BE2C (cell line): ENCODE results near the gene ANKS4B.
"Not testable (repeated sequence)": the region's sequence is repeated elsewhere in the genome, so short reads cannot be mapped to it uniquely, and the experiment has no call there.

ENCODE experiments used
- DNase-seq: peaks from one replicate; pipeline ENCODE4 v3.0.0-alpha.2; 2020
- H3K27me3 ChIP-seq: fragments of 250-450 bp; sonication (Bioruptor Pico); 2 replicates; pipeline ENCODE4 v1.5.1; 2020; ENCODE audit warnings: mild to moderate bottlenecking
- H3K36me3 ChIP-seq: fragments of 250-450 bp; sonication (Bioruptor Pico); 2 replicates; pipeline ENCODE4 v1.5.1; 2020; ENCODE audit warnings: mild to moderate bottlenecking
- H3K4me1 ChIP-seq: fragments of 250-450 bp; sonication (Bioruptor Pico); 2 replicates; pipeline ENCODE4 v1.5.1; 2020
- H3K4me3 ChIP-seq: 2 replicates; pipeline ENCODE4 v1.5.1; 2011; ENCODE audit warnings: low read depth, low read length
- H3K9me3 ChIP-seq: fragments of 250-450 bp; sonication (Bioruptor Pico); 2 replicates; pipeline ENCODE4 v1.5.1; 2020
- TF ChIP-seq, protein P1 (sequence below): IDR thresholded peaks from 2 replicates; pipeline ENCODE4 v1.5.1; 2012; ENCODE audit warnings: mild to moderate bottlenecking, low read depth, low read length

Gene ANKS4B

DNA sequence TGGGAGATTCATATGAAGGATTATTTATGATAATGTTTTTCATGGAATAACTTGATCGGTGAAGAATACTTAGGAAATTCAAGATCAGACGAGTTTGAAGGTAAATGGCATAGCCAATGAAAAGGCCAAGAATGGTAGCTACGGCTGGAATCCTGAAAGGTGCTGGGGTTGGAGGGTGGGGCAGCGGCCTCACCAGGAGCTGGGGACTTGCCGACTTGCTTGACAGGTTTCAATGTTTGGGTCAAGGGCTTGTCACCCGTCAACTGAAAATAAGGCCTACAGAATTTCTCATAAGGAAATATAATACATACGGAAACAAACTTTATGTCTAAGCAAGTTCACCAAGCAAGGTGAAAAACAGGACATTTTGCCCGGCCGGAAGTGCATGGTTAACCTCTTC is 34.7 kb downstream of the ANKS4B start:
- Histone ChIP-seq H3K36me3 (no peaks in the 10 kb centered on the region), H3K9me3 (no peaks in the 10 kb centered on the region), H3K4me1 (no peaks in the 10 kb centered on the region), H3K27me3 (no peaks in the 10 kb centered on the region), H3K4me3 (no peak overlapping the region)
- TF ChIP-seq, protein P1, sequence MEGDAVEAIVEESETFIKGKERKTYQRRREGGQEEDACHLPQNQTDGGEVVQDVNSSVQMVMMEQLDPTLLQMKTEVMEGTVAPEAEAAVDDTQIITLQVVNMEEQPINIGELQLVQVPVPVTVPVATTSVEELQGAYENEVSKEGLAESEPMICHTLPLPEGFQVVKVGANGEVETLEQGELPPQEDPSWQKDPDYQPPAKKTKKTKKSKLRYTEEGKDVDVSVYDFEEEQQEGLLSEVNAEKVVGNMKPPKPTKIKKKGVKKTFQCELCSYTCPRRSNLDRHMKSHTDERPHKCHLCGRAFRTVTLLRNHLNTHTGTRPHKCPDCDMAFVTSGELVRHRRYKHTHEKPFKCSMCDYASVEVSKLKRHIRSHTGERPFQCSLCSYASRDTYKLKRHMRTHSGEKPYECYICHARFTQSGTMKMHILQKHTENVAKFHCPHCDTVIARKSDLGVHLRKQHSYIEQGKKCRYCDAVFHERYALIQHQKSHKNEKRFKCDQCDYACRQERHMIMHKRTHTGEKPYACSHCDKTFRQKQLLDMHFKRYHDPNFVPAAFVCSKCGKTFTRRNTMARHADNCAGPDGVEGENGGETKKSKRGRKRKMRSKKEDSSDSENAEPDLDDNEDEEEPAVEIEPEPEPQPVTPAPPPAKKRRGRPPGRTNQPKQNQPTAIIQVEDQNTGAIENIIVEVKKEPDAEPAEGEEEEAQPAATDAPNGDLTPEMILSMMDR = no peak
- DNase-seq = no peak

DNA sequence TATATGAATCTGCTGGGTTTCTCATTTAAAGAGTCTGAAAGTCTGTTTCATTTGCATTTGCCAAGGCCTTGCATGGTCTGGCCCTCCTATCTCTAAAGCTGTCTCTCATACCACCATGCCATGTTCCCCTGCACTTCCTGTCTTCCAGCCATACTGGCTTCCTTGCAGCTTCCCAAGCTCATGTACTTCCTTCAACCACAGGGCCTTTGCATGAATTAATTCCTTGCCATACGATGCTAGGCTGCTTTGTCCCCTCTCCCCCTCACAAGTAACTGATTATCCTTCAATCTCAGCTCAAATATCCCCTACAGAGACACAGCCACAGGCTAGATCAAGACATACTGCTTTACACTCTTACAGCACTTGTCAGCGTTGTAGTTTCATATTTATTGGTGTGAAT is 38.8 kb downstream of the ANKS4B start:
- no peak overlapping the region for H3K4me3 ChIP-seq
- TF ChIP-seq, protein P1 = no peak
- H3K4me1 ChIP-seq = no peaks in the 10 kb centered on the region
- no peak for DNase-seq
- H3K9me3 ChIP-seq = no peaks in the 10 kb centered on the region
- no peaks in the 10 kb centered on the region for H3K36me3 ChIP-seq
- peaks cover 1% of the 10 kb centered on the region for H3K27me3 ChIP-seq

DNA sequence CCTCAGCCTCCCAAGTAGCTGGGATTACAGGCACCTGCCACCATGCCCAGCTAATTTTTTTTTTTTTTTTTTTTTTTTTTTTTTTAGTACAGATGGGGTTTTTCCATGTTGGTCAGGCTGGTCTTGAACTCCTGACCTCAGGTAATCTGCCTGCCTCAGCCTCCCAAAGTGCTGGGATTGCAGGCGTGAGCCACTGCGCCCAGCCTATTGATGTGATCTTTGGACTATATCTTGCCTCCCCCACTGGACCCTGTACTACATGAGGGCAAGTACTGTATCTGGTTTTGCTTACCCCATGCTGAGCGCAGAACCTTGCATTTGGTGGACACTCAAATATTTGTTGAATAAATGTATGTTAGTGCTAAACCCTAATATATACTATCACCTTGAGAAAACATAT is 39.3 kb downstream of the ANKS4B start:
- DNase-seq, H3K36me3 ChIP-seq, H3K4me3 ChIP-seq, H3K27me3 ChIP-seq, H3K9me3 ChIP-seq, H3K4me1 ChIP-seq: not testable (repeated sequence)

DNA sequence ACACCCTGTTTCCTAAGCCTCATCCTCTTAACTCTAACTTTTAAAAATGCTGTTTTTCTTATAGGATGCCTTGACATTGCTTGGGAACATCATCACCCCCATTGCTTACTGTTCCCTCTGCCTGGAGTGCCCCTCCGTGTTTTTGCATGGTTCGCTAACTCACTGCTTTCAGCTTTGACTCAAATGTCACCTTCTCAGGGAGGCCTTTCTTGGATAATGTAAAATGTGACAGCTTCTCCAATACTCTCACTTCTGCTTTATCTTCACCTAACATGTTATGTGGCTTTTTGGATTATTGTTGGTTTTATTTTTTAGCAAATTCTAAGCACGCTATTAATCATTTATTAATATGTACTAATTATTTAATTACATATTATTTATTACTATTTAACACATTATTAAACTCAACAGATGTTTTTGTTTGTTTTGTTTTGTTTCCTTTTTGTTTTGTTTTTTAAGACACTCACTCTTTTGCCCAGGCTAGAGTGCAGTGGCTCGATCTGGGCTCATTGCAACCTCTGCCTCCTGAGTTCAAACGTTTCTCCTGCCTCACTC is 40.8 kb downstream of the ANKS4B start:
- Histone ChIP-seq H3K4me1 (no peaks in the 10 kb centered on the region), H3K36me3 (no peaks in the 10 kb centered on the region), H3K9me3 (no peaks in the 10 kb centered on the region), H3K27me3 (peaks cover 20% of the 10 kb centered on the region), H3K4me3 (no peak overlapping the region)
- TF ChIP-seq, protein P1 = no peak
- DNase-seq = no peak

DNA sequence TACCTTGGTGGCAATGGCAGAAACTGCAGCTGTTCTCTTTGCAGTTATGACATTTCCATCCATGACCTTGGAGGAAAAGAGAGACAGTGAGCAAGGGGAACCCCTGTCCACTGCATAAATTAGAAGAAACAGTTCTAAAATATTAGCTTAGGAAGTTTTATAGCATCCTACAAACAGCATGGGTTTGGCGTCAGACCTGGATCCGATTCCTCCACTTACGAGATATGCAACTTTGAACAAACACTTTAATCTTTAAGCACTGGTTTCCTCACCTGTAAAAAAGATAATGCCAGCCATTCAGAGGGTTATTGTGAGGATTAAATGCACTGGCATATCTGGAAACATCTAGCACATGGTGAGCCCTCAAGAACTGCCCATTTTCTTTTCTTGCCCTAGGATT is 42.0 kb downstream of the ANKS4B start:
- TF ChIP-seq, protein P1 = no peak
- H3K36me3 ChIP-seq = no peaks in the 10 kb centered on the region
- DNase-seq = no peak
- H3K4me1 ChIP-seq = no peaks in the 10 kb centered on the region
- H3K4me3 ChIP-seq = no peak overlapping the region
- peaks cover 23% of the 10 kb centered on the region for H3K27me3 ChIP-seq
- no peaks in the 10 kb centered on the region for H3K9me3 ChIP-seq

DNA sequence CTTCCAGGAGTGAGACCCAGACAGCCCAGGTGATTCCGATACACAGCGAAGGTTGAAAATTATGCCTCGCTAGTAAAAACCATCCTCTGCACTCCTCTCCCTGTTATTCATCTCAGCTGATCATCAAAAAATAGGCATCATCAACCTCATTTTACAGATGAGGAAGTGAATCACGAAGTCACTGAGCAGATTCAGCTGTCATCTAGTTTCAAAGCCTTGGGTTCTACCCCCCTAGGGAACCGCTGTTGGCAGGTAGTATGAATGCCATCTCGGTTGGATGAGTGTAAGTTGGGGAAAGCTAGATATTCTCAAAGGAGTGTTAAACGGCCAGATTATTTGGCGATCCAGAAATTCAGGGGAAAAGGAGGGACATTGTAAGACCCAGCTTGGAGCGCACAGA is 42.6 kb downstream of the ANKS4B start:
- TF ChIP-seq, protein P1 = no peak
- H3K36me3 ChIP-seq = no peaks in the 10 kb centered on the region
- peaks cover 23% of the 10 kb centered on the region for H3K27me3 ChIP-seq
- no peaks in the 10 kb centered on the region for H3K4me1 ChIP-seq
- DNase-seq = no peak
- no peaks in the 10 kb centered on the region for H3K9me3 ChIP-seq
- no peak overlapping the region for H3K4me3 ChIP-seq
